CD4-positive, alpha-beta memory T cell (primary cell): ENCODE data around the gene PDHX. TPM values are rescaled to one million over a fixed set of nuclear protein-coding genes. Genes with fewer than 3 reads are reported as not detected.
A peak's percentile ranks its signal among the peaks of the same experiment; 100 is the strongest.

Experiments
- CTCF ChIA-PET: fragments of 350-600 bp; sonication (Branson Sonifier 250); formaldehyde crosslinking; loops from one replicate; lab custom pipeline; 2021; ENCODE audit warnings: inconsistent platforms; ENCODE audit not compliant: partially characterized antibody; lab: Charles Lee
- POLR2A ChIA-PET: fragments of 350-600 bp; sonication (Branson Sonifier 250); formaldehyde crosslinking; loops from one replicate; lab custom pipeline; 2021; ENCODE audit not compliant: partially characterized antibody; lab: Charles Lee
- DNase-seq, 5 donors: peaks; one replicate each; pipeline versions ENCODE4 v3.0.0 to v3.0.0-alpha.2; 2020 to 2022; ENCODE audit warnings: mixed read lengths in 1 of 5
- H3K27ac ChIP-seq: one replicate; pipeline ENCODE4 v1.7.0; 2013; ENCODE audit warnings: low read depth, low read length
- H3K27me3 ChIP-seq: 2 replicates; pipeline ENCODE4 v1.7.0; 2013; ENCODE audit warnings: mild to moderate bottlenecking, low read length, moderate library complexity; ENCODE audit not compliant: insufficient read depth
- H3K36me3 ChIP-seq: 2 replicates; pipeline ENCODE4 v1.7.0; 2013; ENCODE audit warnings: mild to moderate bottlenecking, low read length, moderate library complexity; ENCODE audit not compliant: insufficient read depth
- H3K4me1 ChIP-seq: 2 replicates; pipeline ENCODE4 v1.7.0; 2013; ENCODE audit warnings: mild to moderate bottlenecking, low read length, moderate library complexity; ENCODE audit not compliant: insufficient read depth
- H3K4me3 ChIP-seq, 2 donors: one replicate each; pipeline ENCODE4 v1.7.0; 2013; ENCODE audit warnings: low read length in 2 of 2, mild to moderate bottlenecking in 1 of 2
- H3K9me3 ChIP-seq, 2 donors: one replicate each; pipeline ENCODE4 v1.7.0; 2013; ENCODE audit warnings: low read length in 2 of 2, control low read depth in 1 of 2; ENCODE audit not compliant: control insufficient read depth in 1 of 2
- H3K27ac Mint-ChIP-seq, 7 donors: one replicate each; pipeline ENCODE4 v1.8.0; 2020 to 2021; ENCODE audit warnings: mixed read lengths in 7 of 7, mild to moderate bottlenecking in 6 of 7, inconsistent platforms in 3 of 7, moderate library complexity in 3 of 7
- H3K27me3 Mint-ChIP-seq, 2 donors: one replicate each; pipeline ENCODE4 v1.8.0; 2020 to 2021; ENCODE audit warnings: mixed read lengths in 2 of 2
- H3K36me3 Mint-ChIP-seq, 2 donors: one replicate each; pipeline ENCODE4 v1.8.0; 2020 to 2021; ENCODE audit warnings: mixed read lengths in 2 of 2, inconsistent platforms in 1 of 2, mild to moderate bottlenecking in 1 of 2
- H3K4me1 Mint-ChIP-seq, 4 donors: one replicate each; pipeline ENCODE4 v1.8.0; 2020 to 2021; ENCODE audit warnings: mixed read lengths in 4 of 4, mild to moderate bottlenecking in 1 of 4
- H3K4me3 Mint-ChIP-seq, 8 donors: one replicate each; pipeline ENCODE4 v1.8.0; 2020 to 2021; ENCODE audit warnings: mixed read lengths in 8 of 8, mild to moderate bottlenecking in 7 of 8, moderate library complexity in 6 of 8, inconsistent platforms in 3 of 8
- H3K9me3 Mint-ChIP-seq, 8 donors: one replicate each; pipeline ENCODE4 v1.8.0; 2020 to 2021; ENCODE audit warnings: mixed read lengths in 8 of 8, mild to moderate bottlenecking in 5 of 8, inconsistent platforms in 3 of 8, moderate library complexity in 1 of 8
- intact Hi-C: fragments of 100-400 bp; cut with micrococcal nuclease; formaldehyde crosslinking; loops from one replicate; pipeline ENCODE4 v1.15.1; 2023
- polyA plus RNA-seq, 2 donors: library from polyadenylated mRNA; unstranded; fragments of 300-500 nt; fragmentation: Illumina TruSeq; gene quantifications; one replicate each; pipeline ENCODE4 v1.2.3, GENCODE V29; 2021
- total RNA-seq, 2 experiments: library from RNA; stranded (reverse); gene quantifications; one replicate each; pipeline ENCODE4 v1.2.3, GENCODE V29; 2021

Gene PDHX
- total and polyA plus RNA-seq, 4 experiments from 2014 or later: 17.6 to 43.5 (median 29.8) TPM

DNA sequence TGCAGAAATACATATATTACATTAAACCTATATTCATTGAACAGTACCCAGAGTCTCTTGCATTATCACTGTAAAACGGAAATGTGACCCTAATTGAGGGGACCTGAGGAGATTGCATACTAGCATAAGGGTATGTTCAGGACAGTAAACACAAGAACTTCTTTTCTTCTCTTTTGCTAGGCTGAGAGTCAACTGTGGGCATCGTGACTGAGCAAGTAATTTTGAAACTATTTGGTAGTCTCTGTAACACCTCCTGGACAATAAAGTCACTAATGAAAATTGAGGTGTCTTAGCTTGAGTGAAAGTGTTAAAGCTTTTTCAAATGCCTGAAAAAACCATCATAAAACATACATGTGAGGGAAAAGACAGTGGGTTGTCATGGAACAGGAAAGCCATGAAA lies 90.9 kb downstream of the PDHX start:
- no peak for DNase-seq
- H3K4me3 ChIP-seq: no peak overlapping the region
- H3K4me1 ChIP-seq: peaks cover 34% of the 10 kb centered on the region
- Mint-ChIP-seq H3K4me3 (peak overlapping the region in 3 of 8 donors; percentile 12 to 70 (median 15)), H3K9me3 (no peaks in the 10 kb centered on the region), H3K4me1 (peaks cover 25 to 68% (median 48%) of the 10 kb centered on the region in 4 donors), H3K27me3 (no peaks in the 10 kb centered on the region), H3K27ac (peak overlapping the region in 4 of 7 donors; percentile 11 to 82 (median 60)), H3K36me3 (no peaks in the 10 kb centered on the region)
- intact Hi-C loops: no loop called here
- ChIA-PET CTCF (interaction anchor here (1.1 to 2.4 kb wide), 5 partner anchors 8 to 298 kb away, joined by 3 to 8 read pairs (median 5); no protein-coding TSS in a partner anchor), POLR2A (interaction anchor here (0.6 to 5.8 kb wide), 7 partner anchors 22 to 189 kb away, joined by 3 to 26 read pairs (median 4); partner anchors contain the start of gene CD44)
- H3K27me3 ChIP-seq: no peaks in the 10 kb centered on the region
- H3K9me3 ChIP-seq: no peaks in the 10 kb centered on the region
- H3K27ac ChIP-seq: no peak overlapping the region
- H3K36me3 ChIP-seq: no peaks in the 10 kb centered on the region

DNA sequence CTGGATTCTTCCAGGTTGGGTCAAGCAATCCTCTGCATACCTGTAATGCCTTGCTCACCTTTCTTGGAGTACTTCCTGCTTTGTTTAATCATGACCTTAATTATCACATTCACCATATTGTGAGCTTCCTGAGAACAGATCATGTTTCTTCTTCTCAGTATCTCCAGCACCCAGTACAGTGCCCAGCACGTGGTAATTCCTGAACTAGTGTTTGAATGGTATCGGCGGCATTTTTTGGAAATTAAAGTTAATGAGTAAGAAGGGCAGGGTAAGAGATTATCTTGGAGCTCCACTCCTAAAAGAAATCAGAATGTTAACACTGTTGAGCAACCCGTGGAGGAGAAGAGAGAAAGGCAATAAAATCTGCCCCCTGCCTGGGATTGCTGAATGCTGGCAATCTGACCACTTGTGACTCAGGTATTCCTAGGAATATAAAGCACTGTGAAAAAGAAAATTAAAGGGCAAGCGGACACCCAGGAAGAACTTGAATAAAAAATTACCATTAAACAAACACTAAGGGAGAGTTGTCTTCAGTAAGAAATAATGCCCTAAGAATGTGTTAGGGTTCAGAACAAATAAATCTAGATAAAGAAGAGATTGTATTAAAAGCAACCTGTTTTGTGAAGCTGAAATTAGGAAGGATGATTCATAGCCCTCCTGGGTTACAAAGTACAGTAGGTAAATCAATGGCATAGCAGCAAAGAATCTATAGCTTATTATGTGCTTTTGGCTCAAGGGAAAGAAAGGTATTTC lies 92.9 kb downstream of the PDHX start:
- H3K27ac ChIP-seq: no peak overlapping the region
- peak overlapping the region in 2 of 7 donors; percentile 10 to 75 for H3K27ac Mint-ChIP-seq
- intact Hi-C loops: no loop called here
- DNase-seq: no peak
- no peaks in the 10 kb centered on the region for H3K27me3 Mint-ChIP-seq
- no peaks in the 10 kb centered on the region for H3K9me3 Mint-ChIP-seq
- H3K4me3 Mint-ChIP-seq: no peak overlapping the region
- ChIA-PET CTCF (interaction anchor here (0.9 to 1.4 kb wide), 3 partner anchors 10 to 158 kb away, joined by 3 to 4 read pairs (median 3); no protein-coding TSS in a partner anchor), POLR2A (interaction anchor here (0.9 to 5.8 kb wide), 7 partner anchors 10 to 168 kb away, joined by 3 to 26 read pairs (median 4); no protein-coding TSS in a partner anchor)
- H3K27me3 ChIP-seq: no peaks in the 10 kb centered on the region
- H3K4me1 ChIP-seq: peaks cover 50% of the 10 kb centered on the region
- no peaks in the 10 kb centered on the region for H3K36me3 ChIP-seq
- peaks cover 0 to 3% of the 10 kb centered on the region in 2 donors for H3K36me3 Mint-ChIP-seq
- peaks cover 36 to 82% (median 58%) of the 10 kb centered on the region in 4 donors for H3K4me1 Mint-ChIP-seq
- no peak overlapping the region for H3K4me3 ChIP-seq
- no peaks in the 10 kb centered on the region for H3K9me3 ChIP-seq

DNA sequence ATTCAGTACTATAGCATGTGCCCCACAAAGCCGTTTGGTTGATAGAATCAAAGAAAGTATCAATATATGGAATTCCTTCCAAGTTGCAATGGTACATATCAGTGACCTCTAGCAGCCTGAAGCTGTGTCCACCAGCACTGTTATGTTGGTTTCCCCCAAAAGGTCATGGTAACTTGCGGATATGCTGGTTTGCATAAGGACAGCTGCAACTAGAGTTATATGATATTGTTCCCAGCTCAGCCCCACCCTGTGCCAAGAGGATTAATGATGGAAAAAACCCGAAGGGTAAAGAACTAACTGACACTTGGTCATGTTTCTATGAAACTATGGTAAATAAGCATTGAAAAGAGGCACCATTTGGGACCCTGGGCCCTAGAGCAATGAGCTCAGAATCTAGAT lies 93.5 kb downstream of the PDHX start:
- Mint-ChIP-seq H3K36me3 (peaks cover 0 to 3% of the 10 kb centered on the region in 2 donors), H3K4me1 (peaks cover 36 to 84% (median 57%) of the 10 kb centered on the region in 4 donors), H3K4me3 (no peak overlapping the region), H3K27me3 (no peaks in the 10 kb centered on the region), H3K9me3 (no peaks in the 10 kb centered on the region), H3K27ac (no peak overlapping the region)
- no peak for DNase-seq
- ChIA-PET POLR2A (interaction anchor here (0.5 to 5.8 kb wide), 4 partner anchors 11 to 32 kb away, joined by 3 to 26 read pairs (median 4); no protein-coding TSS in a partner anchor), CTCF (interaction anchor here (0.9 to 1.4 kb wide), 3 partner anchors 11 to 157 kb away, joined by 3 to 4 read pairs (median 3); no protein-coding TSS in a partner anchor)
- no peaks in the 10 kb centered on the region for H3K36me3 ChIP-seq
- H3K9me3 ChIP-seq: no peaks in the 10 kb centered on the region
- H3K4me3 ChIP-seq: no peak overlapping the region
- no peak overlapping the region for H3K27ac ChIP-seq
- no peaks in the 10 kb centered on the region for H3K27me3 ChIP-seq
- intact Hi-C loops: no loop called here
- peaks cover 52% of the 10 kb centered on the region for H3K4me1 ChIP-seq

DNA sequence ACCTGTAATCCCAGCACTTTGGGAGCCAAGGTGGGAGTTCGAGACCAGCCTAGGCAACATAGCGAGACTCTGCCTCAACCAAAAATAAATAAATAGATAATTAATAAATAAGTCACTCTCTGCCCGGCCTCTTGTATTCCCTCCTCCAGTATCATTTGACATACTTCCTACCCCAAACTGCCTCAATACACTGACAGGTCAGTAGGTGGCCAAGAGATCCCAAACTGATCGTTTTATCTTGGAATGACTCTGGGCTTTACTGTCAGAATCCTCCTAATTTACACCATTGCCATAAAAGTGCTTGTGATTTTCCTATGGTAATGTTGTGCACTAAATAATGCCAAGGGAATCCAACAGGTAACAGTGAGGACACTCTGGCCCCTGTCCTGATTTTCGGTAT lies 94.2 kb downstream of the PDHX start:
- Histone ChIP-seq H3K4me3 (no peak overlapping the region), H3K27me3 (no peaks in the 10 kb centered on the region), H3K4me1 (peaks cover 45% of the 10 kb centered on the region), H3K9me3 (no peaks in the 10 kb centered on the region), H3K36me3 (no peaks in the 10 kb centered on the region), H3K27ac (no peak overlapping the region)
- no peaks in the 10 kb centered on the region for H3K9me3 Mint-ChIP-seq
- intact Hi-C loops: no loop called here
- peak overlapping the region in 3 of 7 donors; percentile 64 to 88 (median 67) for H3K27ac Mint-ChIP-seq
- ChIA-PET POLR2A (interaction anchor here (1.2 to 3.7 kb wide), 4 partner anchors 8 to 130 kb away, joined by 3 to 25 read pairs (median 4); partner anchors contain the start of gene CD44), CTCF (interaction anchor here (1.1 to 1.3 kb wide), 2 partner anchors 10 to 48 kb away, joined by 3 to 4 read pairs; no protein-coding TSS in a partner anchor)
- peaks cover 37 to 81% (median 54%) of the 10 kb centered on the region in 4 donors for H3K4me1 Mint-ChIP-seq
- H3K4me3 Mint-ChIP-seq: no peak overlapping the region
- H3K36me3 Mint-ChIP-seq: peaks cover 0 to 3% of the 10 kb centered on the region in 2 donors
- no peaks in the 10 kb centered on the region for H3K27me3 Mint-ChIP-seq
- no peak for DNase-seq

DNA sequence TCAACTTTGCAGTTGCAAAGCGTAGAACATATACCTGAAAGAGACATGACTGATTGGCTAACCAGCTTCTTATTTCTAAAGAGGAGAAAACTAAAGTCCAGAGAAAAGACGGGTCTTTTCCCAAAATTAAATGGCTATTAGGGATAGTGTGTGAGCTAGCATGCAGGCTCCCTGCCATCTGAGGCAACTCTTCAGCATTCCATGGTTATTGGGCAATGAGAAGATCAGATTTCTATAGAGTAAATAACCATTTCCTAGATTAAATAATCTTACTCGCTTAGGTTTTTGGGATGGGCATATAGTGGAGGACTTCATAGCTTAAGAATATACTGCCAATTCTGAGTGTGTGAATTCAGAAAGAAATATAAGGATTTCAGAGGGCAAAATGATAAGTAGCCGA lies 95.0 kb downstream of the PDHX start:
- Histone ChIP-seq H3K27me3 (no peaks in the 10 kb centered on the region), H3K27ac (no peak overlapping the region), H3K4me3 (no peak overlapping the region), H3K4me1 (peaks cover 37% of the 10 kb centered on the region), H3K36me3 (no peaks in the 10 kb centered on the region), H3K9me3 (no peaks in the 10 kb centered on the region)
- peak overlapping the region in 4 of 7 donors; percentile 64 to 86 (median 78) for H3K27ac Mint-ChIP-seq
- ChIA-PET CTCF (interaction anchor here (1.1 kb wide), 1 partner anchor 11 kb away, joined by 4 read pairs; no protein-coding TSS in a partner anchor), POLR2A (interaction anchor here (0.5 to 3.7 kb wide), 6 partner anchors 9 to 129 kb away, joined by 3 to 25 read pairs (median 4); partner anchors contain the start of gene CD44)
- H3K4me3 Mint-ChIP-seq: no peak overlapping the region
- intact Hi-C loops: no loop called here
- H3K9me3 Mint-ChIP-seq: no peaks in the 10 kb centered on the region
- H3K4me1 Mint-ChIP-seq: peaks cover 34 to 78% (median 52%) of the 10 kb centered on the region in 4 donors
- H3K27me3 Mint-ChIP-seq: no peaks in the 10 kb centered on the region
- no peak for DNase-seq
- peaks cover 0 to 3% of the 10 kb centered on the region in 2 donors for H3K36me3 Mint-ChIP-seq

DNA sequence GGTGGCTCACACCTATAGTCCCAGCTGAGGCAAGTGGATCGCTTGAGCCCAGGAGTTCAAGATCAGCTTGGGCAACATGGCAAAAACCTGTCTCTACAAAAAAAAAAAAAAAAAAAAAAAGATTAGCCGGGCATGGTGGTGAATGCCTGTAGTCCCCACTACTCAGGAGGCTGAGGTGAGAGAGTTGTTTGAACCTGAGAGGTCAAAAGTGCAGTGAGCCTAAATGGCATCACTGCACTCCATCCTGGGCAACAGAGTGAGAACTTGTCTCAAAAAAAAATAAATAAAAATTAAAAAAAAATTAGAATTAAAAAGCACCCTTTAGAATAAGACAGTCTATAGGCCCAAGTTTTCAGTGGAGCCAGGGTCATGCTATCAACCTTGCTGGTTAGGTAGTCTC lies 95.5 kb downstream of the PDHX start:
- Histone ChIP-seq H3K9me3 (no peaks in the 10 kb centered on the region), H3K36me3 (no peaks in the 10 kb centered on the region), H3K4me3 (no peak overlapping the region), H3K27me3 (no peaks in the 10 kb centered on the region), H3K27ac (peak overlapping the region; percentile 70), H3K4me1 (peaks cover 32% of the 10 kb centered on the region)
- ChIA-PET CTCF (interaction anchor here (0.7 to 1.4 kb wide), 3 partner anchors 12 to 20 kb away, joined by 3 to 4 read pairs (median 4); no protein-coding TSS in a partner anchor), POLR2A (interaction anchor here (0.5 to 3.7 kb wide), 12 partner anchors 8 to 154 kb away, joined by 3 to 25 read pairs (median 8); partner anchors contain the start of gene CD44)
- H3K27ac Mint-ChIP-seq: peak overlapping the region; percentile 93 to 100 (median 97)
- H3K4me3 Mint-ChIP-seq: peak overlapping the region in 3 of 8 donors; percentile 40 to 77 (median 64)
- no peaks in the 10 kb centered on the region for H3K27me3 Mint-ChIP-seq
- peaks cover 29 to 73% (median 46%) of the 10 kb centered on the region in 4 donors for H3K4me1 Mint-ChIP-seq
- H3K36me3 Mint-ChIP-seq: peaks cover 0 to 3% of the 10 kb centered on the region in 2 donors
- H3K9me3 Mint-ChIP-seq: no peaks in the 10 kb centered on the region
- intact Hi-C loops: loop anchor here (2.0 kb wide), 3 partner anchors 19 to 71 kb away; no protein-coding TSS in a partner anchor
- DNase-seq: no peak
